OCI-LY7 (cell line): ENCODE data around the gene NTN4. TPM values are rescaled to one million over a fixed set of nuclear protein-coding genes. Genes with fewer than 3 reads are reported as not detected.

Experiments
- BruUV-seq: library from RNA; stranded (reverse); fragments of 400-500 nt; replicated peaks from 2 replicates; lab custom pipeline; 2021; lab: Mats Ljungman, UMichigan
- CTCF ChIA-PET: fragments of 300-600 bp; sonication (Branson Sonifier 250); formaldehyde crosslinking; loops from one replicate; lab custom pipeline; 2022; ENCODE audit warnings: antibody characterized with exemption; ENCODE audit not compliant: unreplicated experiment; lab: Charles Lee
- POLR2A ChIA-PET: fragments of 300-600 bp; sonication (Branson Sonifier 250); formaldehyde crosslinking; loops from one replicate; lab custom pipeline; 2022; ENCODE audit warnings: antibody characterized with exemption; lab: Charles Lee
- DNase-seq: peaks from one replicate; pipeline ENCODE4 v3.0.0-alpha.2; 2015; ENCODE audit warnings: low spot score
- H2AFZ ChIP-seq: fragments of 200-600 bp; sonication (generic), shearing (Covaris generic); 2 replicates; pipeline ENCODE4 v1.6.1; 2014; ENCODE audit warnings: mild to moderate bottlenecking, antibody characterized with exemption, low read length, moderate library complexity
- H3K27ac ChIP-seq: fragments of 200-600 bp; sonication (generic); 2 replicates; pipeline ENCODE4 v1.5.1; 2014; ENCODE audit warnings: mixed run types, low read depth, mild to moderate bottlenecking, moderate library complexity, low read length, inconsistent platforms; ENCODE audit not compliant: poor library complexity, severe bottlenecking
- H3K36me3 ChIP-seq: fragments of 200-600 bp; sonication (generic); 2 replicates; pipeline ENCODE4 v1.6.1; 2014; ENCODE audit warnings: mild to moderate bottlenecking, antibody characterized with exemption, low read length, moderate library complexity, mixed read lengths; ENCODE audit not compliant: insufficient read depth
- H3K4me1 ChIP-seq: fragments of 200-600 bp; sonication (generic); 2 replicates; pipeline ENCODE4 v1.5.1; 2014; ENCODE audit warnings: mild to moderate bottlenecking, low read length; ENCODE audit not compliant: insufficient read depth, poor library complexity, severe bottlenecking
- H3K4me2 ChIP-seq: fragments of 200-600 bp; sonication (generic); 2 replicates; pipeline ENCODE4 v1.6.1; 2014; ENCODE audit warnings: mild to moderate bottlenecking, low read length
- H3K4me3 ChIP-seq: fragments of 200-600 bp; sonication (generic); 2 replicates; pipeline ENCODE4 v1.5.1; 2014; ENCODE audit warnings: mild to moderate bottlenecking, low read depth, low read length; ENCODE audit not compliant: poor library complexity, severe bottlenecking
- H3K79me2 ChIP-seq: fragments of 200-600 bp; sonication (generic); 2 replicates; pipeline ENCODE4 v1.6.1; 2016; ENCODE audit warnings: low read depth, mild to moderate bottlenecking, low read length, moderate library complexity, mixed read lengths; ENCODE audit not compliant: insufficient read depth
- H3K9me2 ChIP-seq: fragments of 200-600 bp; sonication (generic); 2 replicates; pipeline ENCODE4 v1.6.1; 2016; ENCODE audit warnings: mild to moderate bottlenecking, low read length, mixed read lengths; ENCODE audit not compliant: insufficient read depth
- H3K9me3 ChIP-seq: fragments of 200-600 bp; sonication (generic); 2 replicates; pipeline ENCODE4 v1.6.1; 2014; ENCODE audit warnings: mild to moderate bottlenecking, mixed run types, low read length, mixed read lengths
- H4K20me1 ChIP-seq: fragments of 200-600 bp; sonication (generic); 2 replicates; pipeline ENCODE4 v1.6.1; 2014; ENCODE audit warnings: mild to moderate bottlenecking, antibody characterized with exemption, low read length, moderate library complexity, mixed read lengths; ENCODE audit not compliant: insufficient read depth
- EZH2phosphoT487 ChIP-seq: fragments of 200-600 bp; sonication (generic); IDR thresholded peaks from 2 replicates; pipeline ENCODE4 v1.6.1; 2018; ENCODE audit warnings: low read depth, borderline replicate concordance, mild to moderate bottlenecking, mixed run types, antibody characterized with exemption, low read length, moderate library complexity, mixed read lengths
- intact Hi-C: fragments of 100-400 bp; cut with micrococcal nuclease; formaldehyde crosslinking; loops from one replicate; pipeline ENCODE4 v1.10.0; 2022; ENCODE audit not compliant: unreplicated experiment
- total RNA-seq, 2 experiments: library from RNA; depleted of rRNA in 1 of 2; stranded (reverse); fragments of >200 nt in 1 of 2; shearing (Covaris generic) in 1 of 2; gene quantifications; 2 replicates each; pipeline ENCODE4 v1.2.3, GENCODE V29; 2014 to 2022
- TF ChIP-seq, protein P1 (sequence below): fragments of 200-600 bp; sonication (generic); conservative IDR thresholded peaks from 2 replicates; pipeline ENCODE4 v1.5.1; 2014; ENCODE audit warnings: mild to moderate bottlenecking, antibody characterized with exemption, low read length, moderate library complexity, mixed read lengths

NTN4 gene
- total RNA-seq, 2 experiments from 2014 or later = not detected

GRCh38 chr12:95810411-95810810 lies 19.8 kb upstream of the NTN4 start:
- Histone ChIP-seq H3K9me2 (no peaks in the 10 kb centered on the region), H3K79me2 (no peaks in the 10 kb centered on the region), H3K9me3 (no peaks in the 10 kb centered on the region), H3K4me3 (no peak overlapping the region), H3K27ac (no peak overlapping the region), H2AFZ (no peak overlapping the region), H4K20me1 (no peaks in the 10 kb centered on the region), H3K4me1 (no peaks in the 10 kb centered on the region), H3K36me3 (no peaks in the 10 kb centered on the region), H3K4me2 (no peak overlapping the region)
- intact Hi-C loops = no loop called here
- BruUV-seq = no TSS peak
- ChIA-PET POLR2A (interaction anchor here (0.6 to 1.1 kb wide), 4 partner anchors 65 to 744 kb away, joined by 3 read pairs; no protein-coding TSS in a partner anchor), CTCF (no interaction called here)
- no peak for DNase-seq
- no peak for TF ChIP-seq EZH2phosphoT487
- TF ChIP-seq, protein P1, sequence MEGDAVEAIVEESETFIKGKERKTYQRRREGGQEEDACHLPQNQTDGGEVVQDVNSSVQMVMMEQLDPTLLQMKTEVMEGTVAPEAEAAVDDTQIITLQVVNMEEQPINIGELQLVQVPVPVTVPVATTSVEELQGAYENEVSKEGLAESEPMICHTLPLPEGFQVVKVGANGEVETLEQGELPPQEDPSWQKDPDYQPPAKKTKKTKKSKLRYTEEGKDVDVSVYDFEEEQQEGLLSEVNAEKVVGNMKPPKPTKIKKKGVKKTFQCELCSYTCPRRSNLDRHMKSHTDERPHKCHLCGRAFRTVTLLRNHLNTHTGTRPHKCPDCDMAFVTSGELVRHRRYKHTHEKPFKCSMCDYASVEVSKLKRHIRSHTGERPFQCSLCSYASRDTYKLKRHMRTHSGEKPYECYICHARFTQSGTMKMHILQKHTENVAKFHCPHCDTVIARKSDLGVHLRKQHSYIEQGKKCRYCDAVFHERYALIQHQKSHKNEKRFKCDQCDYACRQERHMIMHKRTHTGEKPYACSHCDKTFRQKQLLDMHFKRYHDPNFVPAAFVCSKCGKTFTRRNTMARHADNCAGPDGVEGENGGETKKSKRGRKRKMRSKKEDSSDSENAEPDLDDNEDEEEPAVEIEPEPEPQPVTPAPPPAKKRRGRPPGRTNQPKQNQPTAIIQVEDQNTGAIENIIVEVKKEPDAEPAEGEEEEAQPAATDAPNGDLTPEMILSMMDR = no peak

GRCh38 chr12:95809000-95809680 lies 18.6 kb upstream of the NTN4 start:
- Histone ChIP-seq H3K36me3 (no peaks in the 10 kb centered on the region), H4K20me1 (no peaks in the 10 kb centered on the region), H3K4me3 (no peak overlapping the region), H3K79me2 (no peaks in the 10 kb centered on the region), H3K4me2 (no peak overlapping the region), H3K9me2 (no peaks in the 10 kb centered on the region), H3K27ac (no peak overlapping the region), H2AFZ (no peak overlapping the region), H3K4me1 (no peaks in the 10 kb centered on the region), H3K9me3 (no peaks in the 10 kb centered on the region)
- TF ChIP-seq, protein P1 = no peak
- TF ChIP-seq EZH2phosphoT487 = no peak
- intact Hi-C loops = no loop called here
- BruUV-seq = no TSS peak
- DNase-seq = no peak
- ChIA-PET CTCF (no interaction called here), POLR2A (interaction anchor here (0.6 to 0.9 kb wide), 4 partner anchors 12 to 774 kb away, joined by 3 to 6 read pairs (median 4); no protein-coding TSS in a partner anchor)

DNA sequence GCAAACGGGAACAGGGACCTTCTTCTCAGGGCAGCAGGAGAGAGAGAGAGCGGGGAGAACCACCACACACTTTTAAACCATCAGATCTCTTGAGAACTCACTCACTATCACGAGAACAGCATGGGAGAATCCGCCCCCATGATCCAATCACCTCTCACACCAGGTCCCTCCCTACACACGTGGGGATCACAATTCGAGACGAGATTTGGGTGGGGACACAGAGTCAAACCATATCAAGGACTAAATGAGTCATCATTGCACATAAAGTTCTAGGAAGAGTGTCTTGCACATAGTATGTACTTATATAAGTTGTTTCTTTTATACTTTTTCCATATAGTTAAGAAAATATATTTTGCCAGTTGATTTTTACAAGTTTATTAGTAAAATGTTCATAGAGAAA lies 17.6 kb upstream of the NTN4 start:
- Histone ChIP-seq H3K4me1 (no peaks in the 10 kb centered on the region), H3K79me2 (no peaks in the 10 kb centered on the region), H3K9me3 (no peaks in the 10 kb centered on the region), H3K9me2 (no peaks in the 10 kb centered on the region), H3K4me2 (no peak overlapping the region), H3K36me3 (no peaks in the 10 kb centered on the region), H3K27ac (no peak overlapping the region), H4K20me1 (no peaks in the 10 kb centered on the region), H2AFZ (no peak overlapping the region), H3K4me3 (no peak overlapping the region)
- no TSS peak for BruUV-seq
- no peak for DNase-seq
- ChIA-PET CTCF (no interaction called here), POLR2A (no interaction called here)
- intact Hi-C loops = no loop called here
- TF ChIP-seq, protein P1 = no peak
